Stimulated activated CD8-positive, alpha-beta memory T cell treated with anti-CD3 and anti-CD28 coated beads, Interleukin-15, amount 100 ng/mL, for 1 hour (primary cell): Measurements from ENCODE around the gene KCTD16.

Experiments
- DNase-seq: peaks from one replicate; pipeline ENCODE4 v3.0.0-alpha.2; 2020; ENCODE audit warnings: low read depth

KCTD16 gene

GRCh38 chr5:144284931-144285502, 114.3 kb downstream of the KCTD16 start:
- DNase-seq, result no peak

GRCh38 chr5:144289277-144289676, 118.6 kb downstream of the KCTD16 start:
- no peak for DNase-seq

GRCh38 chr5:144292029-144292428, 121.4 kb downstream of the KCTD16 start:
- no peak for DNase-seq

GRCh38 chr5:144295284-144295683, 124.6 kb downstream of the KCTD16 start:
- no peak for DNase-seq

- no peak for DNase-seq
Observed at GRCh38 chr5:144297081-144297480, 126.4 kb downstream of the KCTD16 start.

GRCh38 chr5:144298658-144299057, 128.0 kb downstream of the KCTD16 start:
- DNase-seq, result no peak

GRCh38 chr5:144304688-144305087, 134.0 kb downstream of the KCTD16 start:
- DNase-seq, result no peak

- no peak for DNase-seq
Observed at GRCh38 chr5:144307736-144308135, 137.1 kb downstream of the KCTD16 start.

GRCh38 chr5:144308174-144308573, 137.5 kb downstream of the KCTD16 start:
- DNase-seq, result no peak

GRCh38 chr5:144308906-144309670, 138.4 kb downstream of the KCTD16 start:
- DNase-seq, result no peak

- no peak for DNase-seq
Observed at GRCh38 chr5:144310621-144311020, 139.9 kb downstream of the KCTD16 start.

- no peak for DNase-seq
Observed at GRCh38 chr5:144313147-144313726, 142.6 kb downstream of the KCTD16 start.

GRCh38 chr5:144315026-144315425, 144.4 kb downstream of the KCTD16 start:
- no peak for DNase-seq

GRCh38 chr5:144315994-144316634, 145.4 kb downstream of the KCTD16 start:
- no peak for DNase-seq

GRCh38 chr5:144318011-144318410, 147.3 kb downstream of the KCTD16 start:
- DNase-seq, result no peak

GRCh38 chr5:144318460-144318859, 147.8 kb downstream of the KCTD16 start:
- no peak for DNase-seq

- DNase-seq, result no peak
Observed at GRCh38 chr5:144323181-144323580, 152.5 kb downstream of the KCTD16 start.

GRCh38 chr5:144325532-144325931, 154.9 kb downstream of the KCTD16 start:
- DNase-seq, result no peak

- DNase-seq, result no peak
Observed at GRCh38 chr5:144328494-144328893, 157.8 kb downstream of the KCTD16 start.

GRCh38 chr5:144328980-144329379, 158.3 kb downstream of the KCTD16 start:
- DNase-seq, result no peak

GRCh38 chr5:144329681-144330080, 159.0 kb downstream of the KCTD16 start:
- no peak for DNase-seq

- no peak for DNase-seq
Observed at GRCh38 chr5:144331361-144331760, 160.7 kb downstream of the KCTD16 start.

GRCh38 chr5:144332265-144332664, 161.6 kb downstream of the KCTD16 start:
- DNase-seq, result no peak
